Suppressor macrophage (primary cell): Measurements from ENCODE around the gene TSC22D1.
A peak's percentile ranks its signal among the peaks of the same experiment; 100 is the strongest.

Experiments used
- DNase-seq, 4 experiments: peaks; one replicate each; pipeline ENCODE4 v3.0.0-alpha.2; 2020 to 2022

The TSC22D1 gene

DNA sequence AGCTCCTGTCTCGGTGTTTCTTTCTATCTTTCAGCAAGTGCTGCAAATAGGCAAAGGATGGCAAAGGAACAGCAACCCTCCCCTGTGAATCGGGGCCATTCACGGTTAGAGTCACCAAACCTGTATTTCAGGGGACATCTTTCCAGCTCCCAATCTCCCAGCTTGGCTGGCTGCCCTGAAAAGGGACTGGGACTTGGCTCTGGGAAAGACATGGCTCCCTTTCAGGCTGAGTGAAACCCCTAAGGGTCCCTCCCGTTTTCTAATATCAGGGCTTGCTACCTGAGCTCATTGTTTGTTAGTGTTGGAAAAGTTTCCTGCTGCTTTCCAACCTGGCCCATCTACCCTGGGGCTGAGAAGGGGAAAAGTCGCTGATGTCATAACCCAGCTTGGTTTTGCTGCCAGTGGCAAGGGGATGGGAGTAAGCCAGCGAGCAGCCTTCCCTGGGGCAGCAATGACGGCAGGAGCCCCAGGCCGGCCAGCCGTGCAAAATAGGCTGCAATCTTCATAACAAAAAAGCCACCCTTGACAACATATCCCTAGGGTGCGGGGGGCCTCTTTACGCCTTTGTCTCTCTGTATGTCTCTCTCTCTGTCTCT lies 172.6 kb downstream of the TSC22D1 start:
- no peak for DNase-seq

DNA sequence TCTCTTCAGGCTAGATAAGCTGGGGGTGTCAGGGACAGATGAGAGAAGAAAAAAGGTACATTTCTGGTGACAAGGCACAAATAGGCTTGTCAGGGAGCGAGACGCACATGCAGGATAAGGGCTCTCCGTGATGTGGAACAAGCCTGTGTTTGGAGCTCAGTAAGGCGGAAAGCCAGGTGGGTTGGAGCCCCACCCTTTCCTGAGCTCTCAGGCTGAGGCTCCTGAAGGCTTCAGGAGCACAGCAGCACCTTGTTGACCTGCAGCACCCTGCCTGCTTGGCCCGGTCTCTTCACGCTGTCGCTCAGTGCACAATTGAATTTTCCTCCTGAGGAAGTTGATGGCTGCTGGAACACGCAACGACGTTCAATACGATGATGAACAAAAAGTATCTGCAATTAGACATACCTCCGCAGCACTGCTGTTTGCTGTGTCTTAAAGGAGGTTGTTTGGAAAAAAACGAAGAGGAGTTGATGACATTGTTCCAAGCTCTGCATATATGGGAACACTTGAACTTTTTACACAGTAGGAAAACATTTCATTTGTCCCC lies 173.2 kb downstream of the TSC22D1 start:
- DNase-seq, result no peak

- no peak for DNase-seq
Observed at GRCh38 chr13:44401577-44401976, 174.6 kb downstream of the TSC22D1 start.

GRCh38 chr13:44400736-44401135 lies 175.4 kb downstream of the TSC22D1 start:
- no peak for DNase-seq

DNA sequence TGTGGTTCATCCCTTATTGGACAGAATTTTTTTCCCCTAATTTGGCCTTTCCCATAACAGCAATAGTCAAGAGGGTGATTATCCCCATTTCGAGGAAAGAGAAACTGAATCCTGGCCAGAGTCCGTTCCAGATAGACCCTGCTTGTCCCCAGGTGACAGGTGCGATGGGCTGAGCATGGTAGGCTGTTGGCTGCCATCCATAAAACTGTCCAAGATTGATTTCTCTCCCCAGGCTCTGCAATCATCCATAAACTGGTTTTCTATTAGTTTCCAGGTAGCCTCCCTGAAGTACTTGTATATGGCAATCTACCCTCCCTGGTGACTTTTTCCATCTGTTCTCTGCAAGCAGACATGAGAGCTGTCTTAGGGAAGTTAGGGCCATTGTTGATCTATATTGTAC lies 177.1 kb downstream of the TSC22D1 start:
- no peak for DNase-seq

DNA sequence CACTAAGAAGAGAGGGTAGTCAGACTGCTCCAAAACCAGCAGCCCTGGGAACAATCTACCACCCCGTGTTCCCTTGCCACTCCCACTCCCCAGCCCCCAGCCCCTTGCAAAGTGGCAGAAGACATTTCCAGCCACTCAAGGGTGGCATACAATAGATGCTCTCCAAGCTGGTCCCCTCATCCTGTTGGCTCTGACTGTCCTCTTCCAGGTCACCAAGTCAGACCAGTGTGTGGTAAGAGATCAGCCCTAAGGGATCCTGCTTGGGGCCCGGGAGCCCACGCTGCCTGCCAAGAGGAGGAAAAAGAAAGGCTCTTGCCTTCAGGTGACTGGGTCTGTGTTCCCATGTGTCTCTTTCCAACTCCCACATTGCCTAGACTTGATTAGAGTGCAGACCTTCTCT lies 177.5 kb downstream of the TSC22D1 start:
- no peak for DNase-seq

DNA sequence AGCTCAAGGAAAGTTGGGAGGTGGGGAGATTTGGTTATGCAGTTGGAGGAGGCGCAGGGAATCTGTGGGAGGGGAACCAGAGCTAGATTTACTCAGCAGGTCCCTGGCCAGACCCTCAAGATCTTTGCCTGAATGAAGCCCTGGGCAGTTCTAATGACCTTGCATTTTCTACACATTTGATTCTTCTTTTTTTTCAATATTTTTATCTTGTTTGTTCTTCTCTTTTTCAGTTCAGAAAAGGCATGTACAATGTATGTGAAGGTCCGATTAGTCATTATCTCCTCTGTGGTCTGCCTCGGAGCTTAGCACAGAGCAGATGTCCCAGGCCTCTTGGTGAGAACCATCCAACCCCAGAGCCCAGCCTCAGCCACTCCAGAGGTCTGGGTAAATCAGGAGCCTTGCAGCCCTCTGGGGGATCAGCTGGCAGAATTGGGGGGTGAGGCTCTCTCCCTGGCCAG lies 178.3 kb downstream of the TSC22D1 start:
- no peak for DNase-seq

GRCh38 chr13:44396701-44397580 lies 179.2 kb downstream of the TSC22D1 start:
- no peak for DNase-seq

- no peak for DNase-seq
Observed at GRCh38 chr13:44395976-44396694, 180.0 kb downstream of the TSC22D1 start.

DNA sequence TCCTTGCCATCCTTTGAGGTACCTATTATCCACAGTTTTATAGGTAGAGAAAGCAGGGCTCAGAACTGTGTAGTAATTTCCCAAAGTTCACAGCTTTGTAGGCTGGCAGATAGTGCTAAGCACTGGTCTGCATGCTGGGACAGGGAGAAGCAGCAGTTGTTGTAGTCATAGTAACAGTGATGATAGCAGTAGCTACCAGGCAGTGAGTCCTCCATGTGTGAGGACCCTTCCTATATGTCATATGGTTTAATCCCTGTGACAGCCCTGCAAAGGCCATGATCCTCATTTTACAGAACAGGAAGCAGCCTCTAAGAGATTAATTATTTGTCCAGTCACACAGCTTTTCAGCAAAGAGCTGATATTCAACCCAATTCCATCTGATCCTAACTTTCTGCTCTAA lies 181.5 kb downstream of the TSC22D1 start:
- DNase-seq, result peak in 2 of 4 experiments; percentile 14 to 35

GRCh38 chr13:44393391-44393790 lies 182.7 kb downstream of the TSC22D1 start:
- DNase-seq, result peak in 2 of 4 experiments; percentile 17 to 33

- DNase-seq, result no peak
Observed at GRCh38 chr13:44389876-44390275, 186.3 kb downstream of the TSC22D1 start.

DNA sequence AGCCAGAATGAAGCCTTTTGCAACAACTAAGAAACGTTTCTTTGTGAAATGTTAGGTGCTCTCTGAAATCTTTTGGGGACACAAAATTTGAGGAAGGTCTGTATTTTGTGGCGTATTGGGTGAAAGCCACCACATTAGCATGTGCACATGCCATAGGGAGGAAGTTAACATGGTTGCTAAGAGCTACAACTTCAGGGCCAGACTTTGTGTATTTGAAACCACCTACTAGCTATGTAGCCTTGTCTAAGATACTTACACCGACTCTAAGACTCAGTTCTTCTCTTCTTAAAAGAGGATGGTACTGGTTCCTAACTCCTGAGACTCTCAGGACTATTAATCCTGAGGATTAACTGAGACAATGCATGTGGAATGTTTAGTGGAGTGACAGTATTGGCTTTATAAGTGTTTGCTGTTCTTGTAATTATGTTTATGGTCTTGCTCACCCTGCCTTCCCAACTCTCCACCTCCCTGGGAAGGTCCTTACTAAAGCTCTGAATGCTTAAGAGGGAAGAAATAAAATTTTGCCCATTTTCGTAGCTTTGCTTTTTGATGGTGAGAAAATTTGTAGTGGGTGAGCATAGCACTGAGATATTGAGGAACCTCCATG lies 187.0 kb downstream of the TSC22D1 start:
- DNase-seq, result peak; percentile 24 to 59 (median 49)

- no peak for DNase-seq
Observed at GRCh38 chr13:44388427-44389059, 187.6 kb downstream of the TSC22D1 start.

GRCh38 chr13:44386913-44387556 lies 189.1 kb downstream of the TSC22D1 start:
- DNase-seq, result no peak

- DNase-seq, result peak in 2 of 4 experiments; percentile 11 to 22
Observed at GRCh38 chr13:44385847-44386246, 190.3 kb downstream of the TSC22D1 start.

GRCh38 chr13:44385401-44385800 lies 190.7 kb downstream of the TSC22D1 start:
- DNase-seq, result no peak

DNA sequence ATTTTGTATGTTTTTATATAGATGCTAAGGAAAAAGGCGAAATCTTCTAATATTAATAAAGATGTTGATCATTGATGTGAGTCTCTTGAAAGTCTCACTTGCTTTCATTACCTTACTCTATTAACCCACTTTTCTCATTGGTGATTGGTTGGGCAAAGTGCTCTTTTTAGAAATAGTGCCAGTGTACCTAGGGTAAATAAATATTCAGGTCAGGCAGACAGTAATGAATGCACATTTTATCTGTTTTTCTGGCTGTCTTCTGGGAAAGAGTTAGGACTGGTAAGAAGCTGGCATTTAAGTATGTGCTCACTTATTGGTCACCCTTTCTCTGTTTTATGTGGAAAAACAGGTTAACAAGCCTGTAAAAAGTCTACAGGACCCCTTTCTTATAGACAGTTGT lies 191.4 kb downstream of the TSC22D1 start:
- DNase-seq, result no peak

DNA sequence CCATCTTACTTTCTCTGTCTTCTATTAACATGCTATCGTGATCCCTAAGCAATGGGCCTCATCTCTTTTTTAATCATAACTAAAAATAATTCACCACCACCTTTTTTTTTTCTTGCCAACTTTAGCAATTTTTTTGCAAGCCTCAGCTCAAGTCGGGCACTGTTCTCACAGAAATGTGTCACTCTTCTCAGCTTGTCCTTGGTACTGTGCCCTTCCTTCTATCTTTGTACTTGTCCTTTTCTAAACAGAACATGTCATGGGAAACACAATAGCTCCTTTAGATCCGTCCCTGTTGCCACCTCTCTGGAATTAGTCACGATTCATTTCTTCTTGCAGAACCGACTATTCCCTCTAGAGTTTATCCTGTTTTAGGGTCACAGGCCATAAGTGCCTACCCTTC lies 192.2 kb downstream of the TSC22D1 start:
- DNase-seq, result no peak

DNA sequence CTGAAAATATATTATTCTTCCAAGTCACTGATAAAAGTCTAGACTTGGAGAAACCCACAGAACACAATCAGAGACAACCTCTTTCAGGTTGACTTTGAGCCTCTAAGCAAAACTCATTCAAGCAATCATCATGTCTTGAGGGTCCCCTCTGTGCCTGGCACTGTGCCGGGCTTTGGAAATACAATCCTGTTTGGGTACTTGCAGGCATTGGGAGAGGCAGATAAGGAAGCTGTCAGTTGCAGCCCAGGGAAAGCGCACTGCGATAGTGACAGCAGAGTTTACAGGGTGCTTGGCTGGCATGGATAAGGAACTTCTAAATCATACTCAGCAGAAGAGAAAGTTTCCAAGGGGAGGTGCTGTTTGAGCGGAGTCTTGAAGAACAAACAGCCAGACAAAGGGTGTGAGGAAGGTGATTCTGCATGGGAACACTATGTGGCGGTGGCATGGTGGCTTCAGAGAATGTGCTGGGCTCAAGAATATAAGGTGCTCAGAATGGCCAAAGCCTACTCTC lies 193.4 kb downstream of the TSC22D1 start:
- DNase-seq, result peak; percentile 19 to 39 (median 38)
